NCI-H345 treated with DMSO at 0.1 percent for 48 hours (cell line): Measurements from ENCODE around the gene PARP3.

ENCODE experiments used
- DNase-seq: peaks from one replicate; lab custom pipeline; 2025; ENCODE audit not compliant: unreplicated experiment; lab: John Stamatoyannopoulos, UW

PARP3 gene

GRCh38 chr3:51947215-51947900 lies 5.2 kb downstream of the PARP3 start:
- no peak for DNase-seq

- DNase-seq, result no peak
Observed at GRCh38 chr3:51948016-51948580, 5.9 kb downstream of the PARP3 start.

DNA sequence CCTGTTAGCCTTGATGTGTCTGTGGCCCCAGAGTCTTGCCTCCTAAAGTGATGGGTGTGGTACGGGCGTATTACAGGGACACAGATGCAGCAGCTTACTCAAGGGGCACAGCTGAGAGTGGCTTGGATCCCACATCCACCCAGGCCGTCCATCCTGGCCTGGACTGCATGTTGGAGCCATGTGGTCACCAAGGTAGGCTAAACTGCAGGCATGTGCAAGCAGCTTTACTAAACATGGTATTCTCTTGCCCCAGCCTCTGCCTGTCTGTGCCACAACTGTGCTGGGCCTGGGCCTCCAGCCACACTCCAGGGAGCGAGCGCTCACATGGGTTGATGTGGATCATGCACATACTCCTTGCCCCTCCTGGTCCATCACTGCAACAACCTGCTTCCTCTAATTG lies 7.0 kb downstream of the PARP3 start:
- DNase-seq, result no peak

GRCh38 chr3:51950899-51951298 lies 8.7 kb downstream of the PARP3 start:
- no peak for DNase-seq

- no peak for DNase-seq
Observed at GRCh38 chr3:51953445-51953844, 11.3 kb downstream of the PARP3 start.

DNA sequence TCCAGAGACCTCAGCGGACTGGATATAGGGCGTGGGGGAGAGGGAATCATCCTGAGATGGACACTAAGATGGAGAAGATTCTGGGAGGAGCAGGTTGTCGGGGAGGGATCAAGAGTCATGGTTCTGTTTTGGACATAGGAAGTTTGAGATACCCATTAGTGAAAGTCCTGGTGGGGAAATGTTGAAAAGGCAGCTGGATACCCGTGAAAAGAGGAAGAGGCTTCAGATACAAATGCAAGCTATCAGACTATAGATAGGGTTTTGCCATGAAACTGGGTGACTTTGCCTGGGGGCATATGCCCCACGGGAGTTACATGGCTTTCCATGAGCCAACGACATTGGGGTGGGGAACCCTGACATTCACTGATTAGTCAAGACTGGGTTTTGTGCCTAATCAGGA lies 11.9 kb downstream of the PARP3 start:
- no peak for DNase-seq

- no peak for DNase-seq
Observed at GRCh38 chr3:51954713-51955112, 12.6 kb downstream of the PARP3 start.

DNA sequence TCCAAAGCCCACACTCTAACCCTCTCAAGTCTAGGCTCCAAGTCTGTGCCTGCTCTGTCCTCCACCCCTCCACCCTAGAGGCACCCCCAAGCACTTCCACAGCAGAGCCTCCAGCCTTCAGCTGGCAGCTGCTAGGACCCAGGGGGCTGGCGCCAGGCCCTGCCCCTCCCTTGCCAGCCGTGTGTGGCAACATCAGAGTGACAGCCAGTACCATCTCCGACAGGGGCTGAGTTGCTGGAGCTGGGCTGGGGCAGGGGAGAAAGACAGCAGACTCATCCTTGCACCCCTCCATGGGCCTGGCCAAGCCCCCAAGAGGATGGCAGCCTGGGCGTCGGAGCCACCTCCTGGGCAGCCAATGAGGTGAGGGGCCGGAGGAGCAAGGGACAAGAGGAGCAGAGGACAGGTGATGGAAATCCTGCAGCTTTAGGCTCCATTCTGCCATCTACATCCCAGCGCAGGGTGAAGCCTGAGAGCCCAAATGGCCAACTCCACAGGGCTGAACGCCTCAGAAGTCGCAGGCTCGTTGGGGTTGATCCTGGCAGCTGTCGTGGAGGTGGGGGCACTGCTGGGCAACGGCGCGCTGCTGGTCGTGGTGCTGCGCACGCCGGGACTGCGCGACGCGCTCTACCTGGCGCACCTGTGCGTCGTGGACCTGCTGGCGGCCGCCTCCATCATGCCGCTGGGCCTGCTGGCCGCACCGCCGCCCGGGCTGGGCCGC lies 13.2 kb downstream of the PARP3 start, which contains the start of gene GPR62:
GPR62 (plus strand) TSS at position 207 of the 718 bp plus-strand sequence; CDS start at position 479, 272 bp downstream.
- no peak for DNase-seq

DNA sequence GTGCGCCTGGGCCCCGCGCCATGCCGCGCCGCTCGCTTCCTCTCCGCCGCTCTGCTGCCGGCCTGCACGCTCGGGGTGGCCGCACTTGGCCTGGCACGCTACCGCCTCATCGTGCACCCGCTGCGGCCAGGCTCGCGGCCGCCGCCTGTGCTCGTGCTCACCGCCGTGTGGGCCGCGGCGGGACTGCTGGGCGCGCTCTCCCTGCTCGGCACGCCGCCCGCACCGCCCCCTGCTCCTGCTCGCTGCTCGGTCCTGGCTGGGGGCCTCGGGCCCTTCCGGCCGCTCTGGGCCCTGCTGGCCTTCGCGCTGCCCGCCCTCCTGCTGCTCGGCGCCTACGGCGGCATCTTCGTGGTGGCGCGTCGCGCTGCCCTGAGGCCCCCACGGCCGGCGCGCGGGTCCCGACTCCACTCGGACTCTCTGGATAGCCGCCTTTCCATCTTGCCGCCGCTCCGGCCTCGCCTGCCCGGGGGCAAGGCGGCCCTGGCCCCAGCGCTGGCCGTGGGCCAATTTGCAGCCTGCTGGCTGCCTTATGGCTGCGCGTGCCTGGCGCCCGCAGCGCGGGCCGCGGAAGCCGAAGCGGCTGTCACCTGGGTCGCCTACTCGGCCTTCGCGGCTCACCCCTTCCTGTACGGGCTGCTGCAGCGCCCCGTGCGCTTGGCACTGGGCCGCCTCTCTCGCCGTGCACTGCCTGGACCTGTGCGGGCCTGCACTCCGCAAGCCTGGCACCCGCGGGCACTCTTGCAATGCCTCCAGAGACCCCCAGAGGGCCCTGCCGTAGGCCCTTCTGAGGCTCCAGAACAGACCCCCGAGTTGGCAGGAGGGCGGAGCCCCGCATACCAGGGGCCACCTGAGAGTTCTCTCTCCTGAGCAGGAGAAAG lies 14.0 kb downstream of the PARP3 start:
- DNase-seq, result no peak

DNA sequence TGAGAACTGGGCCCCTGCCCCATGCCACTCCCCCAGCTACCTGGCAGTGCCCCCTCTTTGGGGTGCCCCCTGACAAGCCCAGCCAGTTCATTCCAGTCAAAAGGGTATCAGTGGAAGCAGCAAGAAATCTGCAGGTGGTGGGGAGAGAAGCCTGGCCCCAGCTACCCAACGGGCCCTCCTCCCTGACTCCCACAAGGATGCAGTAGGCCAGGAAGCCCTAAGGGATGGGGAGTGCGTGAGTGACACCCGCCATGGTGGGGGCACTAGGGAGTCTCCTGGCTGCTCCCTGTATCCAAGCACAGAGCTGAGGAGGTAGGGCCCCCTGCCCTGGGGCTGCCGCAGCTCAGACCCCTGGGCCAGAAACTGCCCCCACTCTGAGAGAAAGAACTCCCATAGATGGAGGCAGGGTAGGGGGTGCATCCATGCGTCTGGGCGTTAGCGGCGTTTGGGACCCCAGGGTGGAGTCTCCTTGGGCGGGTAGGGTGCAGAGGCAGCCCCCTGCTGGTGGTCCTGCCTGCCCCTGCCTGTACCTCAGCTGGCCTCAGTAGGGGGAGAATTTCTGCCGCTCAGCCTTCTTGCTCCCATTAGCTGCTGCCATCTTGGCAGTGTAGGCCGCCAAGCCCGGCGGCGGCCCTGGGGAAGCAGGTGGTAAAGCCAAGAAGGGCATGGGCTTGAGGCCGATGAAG lies 15.5 kb downstream of the PARP3 start:
- no peak for DNase-seq

DNA sequence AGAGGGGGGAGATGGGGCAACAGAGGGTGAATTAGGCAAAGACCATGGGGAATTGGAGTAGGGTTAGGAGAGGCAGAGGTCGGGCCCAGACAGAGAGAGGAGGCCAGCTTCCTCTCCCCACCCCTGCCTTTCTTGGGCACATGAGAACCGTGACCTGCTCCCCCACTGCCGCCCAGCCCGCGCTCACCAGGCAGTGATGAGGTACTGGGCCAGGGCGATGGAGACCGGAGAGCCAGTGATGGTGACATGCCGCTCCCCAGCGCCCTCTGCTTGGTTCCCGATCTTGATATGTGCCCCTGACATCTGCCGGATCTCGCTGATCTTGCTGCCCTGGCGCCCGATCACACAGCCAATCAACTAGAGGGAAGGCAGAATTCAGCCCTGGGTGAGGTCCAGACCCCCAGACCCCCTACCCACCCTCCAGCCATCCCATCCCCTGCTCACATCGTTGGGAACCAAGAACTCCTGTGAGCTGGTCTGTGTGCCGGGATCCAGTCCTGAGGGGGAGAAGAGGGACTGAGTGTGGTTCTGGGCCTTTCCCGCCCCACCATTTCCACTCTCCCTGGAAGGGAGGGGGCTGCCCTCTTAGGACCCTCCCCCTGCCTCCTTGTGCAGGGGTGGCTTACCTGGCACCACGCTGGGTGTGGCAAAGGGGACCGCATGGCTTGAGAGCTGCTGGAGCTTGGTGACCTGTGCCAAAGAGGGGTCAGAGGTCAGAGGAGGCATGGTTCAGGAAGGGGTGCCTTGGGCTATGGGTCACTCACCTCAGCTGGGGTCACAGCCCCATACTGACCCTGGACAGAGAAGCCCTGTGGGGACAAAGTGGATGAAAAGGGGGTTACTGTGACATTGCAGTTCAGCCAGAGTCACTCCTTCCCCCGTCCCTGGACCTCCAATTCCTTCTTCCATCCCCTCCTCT lies 16.7 kb downstream of the PARP3 start:
- DNase-seq, result no peak

- DNase-seq, result no peak
Observed at GRCh38 chr3:51959651-51960050, 17.5 kb downstream of the PARP3 start.

DNA sequence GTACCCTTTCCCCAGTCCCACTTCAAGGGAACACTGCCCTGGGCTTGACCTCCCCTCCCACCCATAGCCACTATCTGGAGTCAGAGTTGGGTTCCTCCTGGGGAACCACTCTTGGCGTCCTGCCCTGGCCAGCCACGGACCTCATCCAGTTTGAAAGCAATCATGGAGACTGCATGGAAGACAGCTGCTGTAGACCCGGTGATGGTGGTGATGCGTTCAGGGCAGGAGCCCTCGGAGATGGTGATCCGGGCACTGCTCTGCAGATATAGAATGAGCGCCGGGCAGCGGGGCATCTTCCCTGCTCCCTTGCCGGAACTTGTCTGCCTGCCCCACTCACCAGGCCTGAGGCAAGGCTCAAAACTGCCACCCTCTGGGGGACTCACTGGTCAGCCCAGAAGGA lies 18.2 kb downstream of the PARP3 start:
- no peak for DNase-seq

DNA sequence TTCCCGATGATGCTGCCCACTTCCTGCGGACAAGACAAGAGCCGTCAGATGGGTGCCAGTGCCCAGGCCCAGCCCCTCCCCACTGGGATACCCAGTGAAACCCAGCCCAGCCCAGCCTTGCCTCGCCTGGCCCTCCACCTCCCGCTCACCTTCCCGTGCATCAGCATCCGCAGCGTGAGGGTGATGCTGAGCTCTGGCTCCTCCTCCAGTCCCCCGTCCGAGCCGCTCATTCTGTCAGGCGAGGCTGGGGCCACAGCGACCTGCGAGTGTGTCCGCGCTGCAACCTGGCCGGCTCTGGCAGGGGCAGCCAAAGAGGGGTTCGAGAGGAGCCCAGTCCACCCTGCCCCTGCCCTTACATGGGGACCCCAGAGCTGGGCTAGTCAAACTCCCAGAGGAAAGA lies 18.8 kb downstream of the PARP3 start:
- DNase-seq, result no peak

GRCh38 chr3:51961602-51962569 lies 19.7 kb downstream of the PARP3 start:
- no peak for DNase-seq

DNA sequence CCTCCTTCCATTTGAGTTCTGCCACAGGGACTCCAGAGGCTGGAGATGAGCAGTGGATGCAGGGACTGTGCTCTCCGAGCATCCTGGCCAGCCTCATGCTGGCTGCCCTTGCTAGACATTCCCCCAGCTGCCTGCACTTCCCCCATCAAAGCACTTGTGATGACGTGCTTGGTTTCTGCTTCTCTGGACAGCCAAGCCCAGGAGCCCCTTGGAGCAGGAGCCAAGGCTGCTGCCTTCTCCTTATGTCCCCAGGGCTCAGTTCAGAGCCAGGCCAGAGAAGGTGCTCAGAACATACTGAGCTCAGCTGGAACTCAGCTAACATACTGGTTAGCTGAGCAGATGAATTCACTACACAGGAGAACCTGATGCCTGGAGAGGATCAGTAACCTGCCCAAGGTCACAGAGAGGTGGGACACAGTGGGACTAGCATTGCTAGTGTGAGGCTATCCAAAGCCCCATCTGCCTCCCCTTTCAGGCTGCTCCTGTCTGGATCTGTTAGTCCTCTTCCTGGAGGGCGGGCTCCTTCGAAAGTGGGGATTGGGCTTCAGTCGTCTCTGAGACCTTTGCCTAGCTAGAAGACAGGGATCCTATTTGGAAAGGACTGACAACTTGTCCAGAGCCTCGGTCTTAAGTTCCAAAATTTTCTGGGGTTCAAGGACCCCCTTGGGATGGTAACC lies 20.8 kb downstream of the PARP3 start:
- no peak for DNase-seq

GRCh38 chr3:51963951-51964451 lies 21.8 kb downstream of the PARP3 start:
- DNase-seq, result no peak

- no peak for DNase-seq
Observed at GRCh38 chr3:51964521-51964920, 22.4 kb downstream of the PARP3 start.
